Right cardiac atrium (tissue), 5 donors: ENCODE results near the gene HRK. TPM values are rescaled to one million over a fixed set of nuclear protein-coding genes. Genes with fewer than 3 reads are reported as not detected.

Experiments used
- ATAC-seq, 2 donors: fragments of 200-7000 bp; cut with Tn5 transposase; one replicate each; pipeline versions ENCODE4 v1.8.0 to v1.9.1; 2020; ENCODE audit warnings: moderate library complexity in 2 of 2, mild to moderate bottlenecking in 1 of 2
- DNase-seq, 3 donors: peaks; one replicate each; pipeline ENCODE4 v3.0.0-alpha.2; 2020
- H3K27ac ChIP-seq: one replicate; pipeline ENCODE4 v1.5.1; 2013; ENCODE audit warnings: mild to moderate bottlenecking, low read length, control low read depth, moderate library complexity
- H3K27me3 ChIP-seq: one replicate; pipeline ENCODE4 v1.6.1; 2013; ENCODE audit not compliant: control insufficient read depth, insufficient read depth
- H3K4me1 ChIP-seq: one replicate; pipeline ENCODE4 v1.6.1; 2013; ENCODE audit warnings: low read length; ENCODE audit not compliant: control insufficient read depth, insufficient read depth
- H3K4me3 ChIP-seq: one replicate; pipeline ENCODE4 v1.5.1; 2013; ENCODE audit warnings: low read length, control low read depth
- H3K9me3 ChIP-seq: one replicate; pipeline ENCODE4 v1.6.1; 2013; ENCODE audit warnings: low read length; ENCODE audit not compliant: control insufficient read depth
- WGBS: extraction: QIAGEN DNeasy Blood & Tissue Kit; methylation state at CpG from one replicate; pipeline ENCODE4 v1.1.7; 2013; 5-methylcytosine and 5-hydroxymethylcytosine counted together
- intact Hi-C, 4 donors: fragments of 100-400 bp; cut with DNase I; formaldehyde crosslinking; loops; one replicate each; pipeline versions ENCODE4 v1.11.0 to v1.14.0; 2022 to 2023
- polyA plus RNA-seq: library from polyadenylated mRNA; stranded (reverse); fragments of 200-250 nt; gene quantifications from one replicate; pipeline ENCODE4 v1.2.3, GENCODE V29; 2013
- total RNA-seq, 4 donors: library from RNA; stranded (reverse); fragmentation: NEBNext Ultra II Directional; extraction: Animal tissue kit (Norgen Biotek cat#: 25700); gene quantifications; one replicate each; pipeline ENCODE4 v1.2.1, GENCODE V29; 2021
- donor health status: healthy with polysubstance abuse.
- donor health status: DM: no; HTN: yes; CAD: no.
- donor health status: DM: no; HTN: no; CAD: no.
- donor health status: DM: no; HTN: yes; CAD: no; lungs with severe emphysema.
- donor health status: DM: yes; HTN: yes; CAD: no.

Gene HRK
- total and polyA plus RNA-seq, 5 donors: not detected

- no peak for ATAC-seq
- H3K27ac ChIP-seq: no peak overlapping the region
- 90% methylated on average over 6 of the region's 6 CpGs for WGBS
Observed at GRCh38 chr12:116843085-116843484, 38.2 kb downstream of the HRK start.

GRCh38 chr12:116839287-116839830, 41.9 kb downstream of the HRK start:
- DNase-seq: no peak
- WGBS: 90% methylated on average over 3 of the region's 3 CpGs
- intact Hi-C loops: no loop called here
- no peaks in the 10 kb centered on the region for H3K4me1 ChIP-seq
- no peaks in the 10 kb centered on the region for H3K9me3 ChIP-seq
- no peak overlapping the region for H3K4me3 ChIP-seq
- no peak for ATAC-seq
- H3K27ac ChIP-seq: no peak overlapping the region
- H3K27me3 ChIP-seq: no peaks in the 10 kb centered on the region

More at GRCh38 chr12:116843085-116843484, 38.2 kb downstream of the HRK start:
- Histone ChIP-seq H3K4me3 (no peak overlapping the region), H3K4me1 (no peaks in the 10 kb centered on the region), H3K27me3 (no peaks in the 10 kb centered on the region), H3K9me3 (no peaks in the 10 kb centered on the region)
- no peak for DNase-seq
- intact Hi-C loops: no loop called here

GRCh38 chr12:116838365-116838764, 42.9 kb downstream of the HRK start:
- no peak overlapping the region for H3K27ac ChIP-seq
- intact Hi-C loops: no loop called here
- H3K4me3 ChIP-seq: no peak overlapping the region
- no peaks in the 10 kb centered on the region for H3K4me1 ChIP-seq
- ATAC-seq (no peak), DNase-seq (no peak)
- 88% methylated on average over 4 of the region's 4 CpGs for WGBS
- H3K9me3 ChIP-seq: no peaks in the 10 kb centered on the region
- H3K27me3 ChIP-seq: no peaks in the 10 kb centered on the region

DNA sequence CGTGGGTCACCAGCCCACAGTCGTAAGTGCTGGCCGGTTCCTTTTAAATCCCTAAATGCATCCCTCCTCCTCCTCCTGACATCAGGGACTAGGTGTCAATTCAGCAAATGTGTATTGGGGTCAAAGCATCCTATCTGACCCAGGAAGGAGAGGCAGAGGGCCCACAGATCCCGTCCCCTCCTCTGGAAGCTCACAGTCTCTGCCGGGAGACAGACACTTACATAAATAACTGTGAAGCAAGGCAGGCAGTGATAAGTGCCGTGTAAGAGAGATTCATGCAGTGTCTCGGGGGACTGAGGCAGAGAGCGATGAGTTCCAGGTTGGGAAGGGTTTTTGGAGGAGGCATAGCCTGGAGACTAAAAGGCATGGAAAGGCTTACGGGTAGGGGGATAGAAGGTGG, 44.1 kb downstream of the HRK start:
- Histone ChIP-seq H3K4me1 (no peaks in the 10 kb centered on the region), H3K9me3 (no peaks in the 10 kb centered on the region), H3K4me3 (no peak overlapping the region), H3K27me3 (no peaks in the 10 kb centered on the region), H3K27ac (no peak overlapping the region)
- intact Hi-C loops: no loop called here
- 62% methylated on average over 9 of the region's 9 CpGs for WGBS
- ATAC-seq: no peak
- no peak for DNase-seq

- Histone ChIP-seq H3K27me3 (no peaks in the 10 kb centered on the region), H3K4me3 (no peak overlapping the region), H3K9me3 (no peaks in the 10 kb centered on the region), H3K4me1 (no peaks in the 10 kb centered on the region), H3K27ac (no peak overlapping the region)
- 78% methylated on average over 1 of the region's 1 CpG for WGBS
- ATAC-seq (no peak), DNase-seq (no peak)
- intact Hi-C loops: no loop called here
Observed at GRCh38 chr12:116835484-116835883, 45.8 kb downstream of the HRK start.

DNA sequence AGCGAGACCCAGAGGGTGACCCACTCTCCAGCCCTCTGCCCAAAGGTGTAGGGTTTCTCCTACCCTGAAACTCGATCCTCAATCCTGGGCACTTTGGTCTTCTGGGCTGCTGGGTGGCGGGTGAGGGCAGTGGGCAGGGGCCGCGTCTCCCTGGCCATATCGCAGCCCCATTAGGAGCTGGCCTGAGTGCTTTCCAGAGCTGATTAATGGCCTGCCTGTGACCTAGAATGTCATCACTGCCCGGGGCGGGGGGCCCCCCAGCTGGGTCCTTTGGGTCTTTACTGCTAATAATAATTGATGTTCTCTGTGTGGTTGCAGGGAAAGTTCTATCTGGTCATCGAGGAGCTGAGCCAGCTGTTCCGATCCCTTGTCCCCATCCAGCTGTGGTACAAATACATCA, 47.8 kb downstream of the HRK start:
- Histone ChIP-seq H3K27ac (no peak overlapping the region), H3K4me1 (no peaks in the 10 kb centered on the region), H3K4me3 (no peak overlapping the region), H3K27me3 (no peaks in the 10 kb centered on the region), H3K9me3 (no peaks in the 10 kb centered on the region)
- WGBS: 81% methylated on average over 10 of the region's 10 CpGs
- intact Hi-C loops: no loop called here
- ATAC-seq (no peak), DNase-seq (no peak)

- H3K27me3 ChIP-seq: no peaks in the 10 kb centered on the region
- WGBS: 89% methylated on average over 6 of the region's 6 CpGs
- H3K9me3 ChIP-seq: no peaks in the 10 kb centered on the region
- no peak for ATAC-seq
- H3K4me1 ChIP-seq: no peaks in the 10 kb centered on the region
- H3K27ac ChIP-seq: no peak overlapping the region
- H3K4me3 ChIP-seq: no peak overlapping the region
- no peak for DNase-seq
- intact Hi-C loops: no loop called here
Observed at GRCh38 chr12:116832353-116832752, 48.9 kb downstream of the HRK start.

DNA sequence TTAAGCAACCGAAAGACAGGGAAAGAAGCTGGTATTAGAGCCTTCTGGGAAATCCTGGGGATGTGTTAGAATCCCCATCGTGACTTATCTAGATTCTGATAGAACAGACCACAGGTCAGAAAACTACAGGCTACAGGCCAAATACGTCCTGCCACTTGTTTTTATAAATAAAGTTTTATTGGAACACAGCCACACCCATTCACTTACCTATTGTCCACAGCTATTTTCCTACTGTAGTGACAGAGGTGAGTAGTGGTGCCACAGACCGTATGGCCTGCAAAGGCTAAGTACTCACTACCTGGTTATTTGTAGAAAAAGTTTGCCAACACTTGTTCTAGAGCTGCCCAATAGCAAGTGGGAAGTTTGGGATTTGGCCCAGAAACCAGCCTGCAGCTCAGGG, 53.8 kb downstream of the HRK start:
- intact Hi-C loops: no loop called here
- 84% methylated on average over 4 of the region's 4 CpGs for WGBS
- H3K4me3 ChIP-seq: no peak overlapping the region
- no peak overlapping the region for H3K27ac ChIP-seq
- ATAC-seq: no peak
- DNase-seq: no peak
- H3K9me3 ChIP-seq: peaks cover 2% of the 10 kb centered on the region
- H3K4me1 ChIP-seq: no peaks in the 10 kb centered on the region
- no peaks in the 10 kb centered on the region for H3K27me3 ChIP-seq

DNA sequence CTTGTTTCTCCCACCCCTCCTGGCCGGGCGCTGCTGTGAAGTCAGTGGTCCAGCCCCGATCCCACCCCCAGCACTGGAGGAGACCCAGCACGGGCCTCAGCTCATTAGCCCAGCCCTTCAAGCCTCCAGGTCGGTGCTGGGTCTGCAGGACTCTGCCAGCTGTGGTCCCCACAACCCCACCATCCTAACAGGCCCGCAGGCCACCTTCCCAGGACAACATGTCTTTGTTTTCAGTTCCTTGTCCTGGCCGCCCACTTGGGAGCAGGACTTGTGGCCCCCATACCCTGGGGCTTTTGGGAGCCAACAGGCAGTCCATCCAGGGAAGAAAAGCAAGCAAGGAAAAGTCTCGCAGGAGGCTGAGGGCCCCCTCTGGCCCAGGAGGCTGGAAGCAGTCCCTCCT, 60.0 kb downstream of the HRK start:
- DNase-seq (no peak), ATAC-seq (no peak)
- H3K9me3 ChIP-seq: peaks cover 2% of the 10 kb centered on the region
- H3K4me1 ChIP-seq: peaks cover 2% of the 10 kb centered on the region
- no peak overlapping the region for H3K4me3 ChIP-seq
- intact Hi-C loops: no loop called here
- 73% methylated on average over 8 of the region's 8 CpGs for WGBS
- H3K27ac ChIP-seq: no peak overlapping the region
- no peaks in the 10 kb centered on the region for H3K27me3 ChIP-seq

DNA sequence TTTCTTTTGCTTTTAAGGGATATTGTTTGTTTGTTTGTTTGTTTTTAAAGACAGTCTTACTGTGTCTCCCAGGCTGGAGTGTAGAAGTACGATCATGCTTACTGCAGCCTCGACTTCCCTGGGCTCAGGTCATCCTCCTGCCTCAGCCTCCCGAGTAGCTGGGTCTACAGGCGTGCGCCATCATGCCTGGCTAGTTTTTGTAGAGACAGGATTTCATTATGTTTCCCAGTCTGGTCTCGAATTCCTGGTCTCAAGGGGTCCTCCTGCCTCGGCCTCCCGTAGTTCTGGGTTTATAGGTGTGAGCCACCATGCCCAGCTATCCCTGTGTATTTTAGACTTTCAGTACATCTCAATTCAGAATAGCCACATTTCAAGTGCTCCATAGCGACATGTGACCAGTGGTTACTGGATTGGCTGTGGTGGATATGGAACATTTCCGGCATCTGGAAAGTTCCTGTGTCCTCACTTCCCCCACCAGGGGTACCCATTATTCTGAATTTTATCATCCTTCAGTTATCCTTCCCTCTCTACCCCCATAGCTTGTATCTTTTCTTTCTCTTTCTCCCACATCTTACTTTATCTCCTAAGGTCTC, 61.1 kb downstream of the HRK start:
- no peaks in the 10 kb centered on the region for H3K27me3 ChIP-seq
- 92% methylated on average over 10 of the region's 10 CpGs for WGBS
- ATAC-seq: no peak
- peaks cover 2% of the 10 kb centered on the region for H3K9me3 ChIP-seq
- H3K27ac ChIP-seq: no peak overlapping the region
- no peak for DNase-seq
- H3K4me1 ChIP-seq: peaks cover 2% of the 10 kb centered on the region
- no peak overlapping the region for H3K4me3 ChIP-seq
- intact Hi-C loops: no loop called here

DNA sequence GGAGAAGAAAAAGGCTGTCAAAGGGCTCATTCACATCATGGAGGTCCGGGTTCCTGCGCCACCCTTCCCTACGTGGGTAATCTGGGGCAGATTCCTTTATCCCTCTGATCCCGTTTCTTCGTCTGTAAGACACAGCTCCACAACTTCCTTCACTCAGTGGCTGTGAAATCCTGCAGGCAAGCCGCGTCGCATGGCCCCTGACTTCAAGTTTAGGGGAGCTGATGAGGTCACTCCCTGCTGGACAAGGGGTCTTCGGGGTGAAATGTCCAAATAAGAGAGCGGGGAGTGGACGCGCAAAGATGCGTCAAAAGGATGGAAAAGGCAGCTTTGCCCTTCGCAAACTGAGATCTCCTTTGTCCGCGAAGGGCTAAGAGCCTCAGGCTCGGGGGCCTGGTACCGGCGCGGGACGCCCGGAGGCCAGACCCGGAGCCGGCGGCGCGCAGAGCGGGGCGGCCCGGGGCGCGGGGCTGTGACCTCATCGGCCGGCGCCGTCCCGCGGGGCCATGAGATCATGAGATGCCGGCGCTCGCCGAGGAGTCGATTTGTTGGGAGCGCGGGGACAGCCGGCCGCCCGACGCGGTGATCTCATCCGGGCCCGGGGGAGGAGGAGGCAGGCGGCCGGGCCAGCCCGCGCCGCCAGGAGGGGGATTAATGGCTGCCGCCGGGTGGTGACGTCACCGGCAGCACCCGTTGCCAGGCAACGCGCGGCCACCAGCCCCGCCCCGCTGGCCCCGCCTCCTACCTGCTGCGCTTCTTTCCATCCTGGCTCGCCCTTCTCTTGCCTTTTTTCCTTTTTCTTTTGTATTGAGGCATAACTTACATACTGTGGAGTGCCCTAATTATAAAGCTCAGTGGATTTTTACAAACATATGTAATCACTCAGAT, 62.1 kb downstream of the HRK start:
- WGBS: under 1% methylated on average over 70 of the region's 70 CpGs
- peak; percentile 94 to 97 (median 97) for DNase-seq
- intact Hi-C loops: no loop called here
- peak; percentile 97 to 99 for ATAC-seq
- no peaks in the 10 kb centered on the region for H3K9me3 ChIP-seq
- peak overlapping the region; percentile 98 for H3K27ac ChIP-seq
- no peaks in the 10 kb centered on the region for H3K27me3 ChIP-seq
- H3K4me1 ChIP-seq: peaks cover 2% of the 10 kb centered on the region
- peak overlapping the region; percentile 75 for H3K4me3 ChIP-seq
